ENCODE results near the gene CADPS. TPM values are rescaled to one million over a fixed set of nuclear protein-coding genes. Genes with fewer than 3 reads are reported as not detected.

Gene CADPS
- total and polyA plus RNA-seq, 9 of the 15 experiments (the other 6 are each of a cell fraction or from before 2014, with no cell fraction given) = not detected

DNA sequence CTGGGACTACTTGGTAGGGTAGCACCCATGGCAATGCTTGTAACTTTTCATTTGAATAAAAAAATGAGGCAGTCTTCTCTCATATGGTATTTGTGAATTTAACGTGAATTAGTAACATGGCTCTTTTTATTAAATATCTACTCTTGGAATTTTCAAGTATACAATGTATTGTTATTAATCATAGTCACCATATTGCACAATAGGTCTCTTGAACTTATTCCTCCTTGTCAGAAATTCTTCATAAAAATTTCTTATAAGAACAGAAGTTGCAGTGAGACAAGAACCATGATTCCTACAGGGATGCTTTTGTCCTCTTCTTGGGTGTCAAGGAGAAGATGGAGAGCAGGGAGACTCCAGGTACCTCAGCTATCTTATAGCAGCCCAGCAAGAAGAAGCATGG, 298.1 kb downstream of the CADPS start (continued):
- TF ChIP-seq, protein P1, sequence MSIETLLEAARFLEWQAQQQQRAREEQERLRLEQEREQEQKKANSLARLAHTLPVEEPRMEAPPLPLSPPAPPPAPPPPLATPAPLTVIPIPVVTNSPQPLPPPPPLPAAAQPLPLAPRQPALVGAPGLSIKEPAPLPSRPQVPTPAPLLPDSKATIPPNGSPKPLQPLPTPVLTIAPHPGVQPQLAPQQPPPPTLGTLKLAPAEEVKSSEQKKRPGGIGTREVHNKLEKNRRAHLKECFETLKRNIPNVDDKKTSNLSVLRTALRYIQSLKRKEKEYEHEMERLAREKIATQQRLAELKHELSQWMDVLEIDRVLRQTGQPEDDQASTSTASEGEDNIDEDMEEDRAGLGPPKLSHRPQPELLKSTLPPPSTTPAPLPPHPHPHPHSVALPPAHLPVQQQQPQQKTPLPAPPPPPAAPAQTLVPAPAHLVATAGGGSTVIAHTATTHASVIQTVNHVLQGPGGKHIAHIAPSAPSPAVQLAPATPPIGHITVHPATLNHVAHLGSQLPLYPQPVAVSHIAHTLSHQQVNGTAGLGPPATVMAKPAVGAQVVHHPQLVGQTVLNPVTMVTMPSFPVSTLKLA (conservative IDR thresholded peaks at IDR 0.05) = no peak
- TF ChIP-seq RBM39 (optimal IDR thresholded peaks at IDR 0.05; ENCODE audit: low read depth, low read length) = no peak
- TF ChIP-seq NR4A1 (CRISPR knock-in tag; IDR thresholded peaks at IDR 0.05) = no peak
- TF ChIP-seq NR4A1 (tag; IDR thresholded peaks at IDR 0.05) = no peak

DNA sequence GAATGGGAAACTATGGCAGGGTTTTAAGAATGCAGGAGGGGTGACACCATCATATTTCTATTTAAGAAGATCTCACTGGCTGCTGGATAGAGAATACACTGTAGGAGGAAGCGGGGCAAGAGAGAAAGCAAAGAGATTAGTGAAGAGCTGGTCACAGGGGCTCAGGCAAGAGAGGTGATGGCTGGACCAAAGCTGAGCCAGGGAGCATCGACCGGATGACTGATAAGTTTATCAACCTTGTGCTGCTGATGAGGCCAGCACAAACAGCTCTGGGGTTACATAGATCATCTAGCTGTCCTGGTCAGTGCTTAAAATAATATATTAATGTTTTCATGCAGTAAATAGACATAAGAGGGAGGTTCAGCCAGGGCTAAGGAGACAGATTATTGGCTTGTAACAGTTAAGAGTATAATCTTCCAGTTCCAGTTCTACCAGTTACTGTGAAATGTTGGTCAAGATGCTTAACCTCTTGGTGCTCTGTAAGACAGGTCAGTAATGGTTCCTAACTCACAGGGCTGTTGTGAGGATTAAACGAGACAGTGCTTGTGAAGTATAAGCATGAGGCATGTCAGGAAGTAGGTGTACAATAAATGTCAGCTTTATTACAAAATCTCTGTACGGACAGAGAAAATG, 300.8 kb downstream of the CADPS start:
- WGBS (ENCODE audit: insufficient coverage, low coverage, missing lambda C conversion rate) = 0% methylated on average over 5 of the region's 5 CpGs
- DNase-seq (ENCODE audit: extremely low read depth in 1 of 4, low spot score in 3 of 4) (no peak), FAIRE-seq (no peak), ATAC-seq (no peak)
- Histone ChIP-seq H2AFZ (ENCODE audit: low read depth, low read length) (no peak overlapping the region), H3K4me1 (replicated peaks in 1 of 2; ENCODE audit: control insufficient read depth in 2 of 2, insufficient read depth in 2 of 2, low read length in 2 of 2) (no peaks in the 10 kb centered on the region), H3K36me3 (ENCODE audit: control insufficient read depth, insufficient read depth, low read length) (no peaks in the 10 kb centered on the region), H3K4me2 (ENCODE audit: insufficient read depth, low read length) (no peak overlapping the region), H3K79me2 (ENCODE audit: control insufficient read depth, insufficient read depth, low read length) (no peaks in the 10 kb centered on the region), H4K20me1 (replicated peaks; ENCODE audit: control insufficient read depth, insufficient read depth, low read length) (no peaks in the 10 kb centered on the region), H3K9me3 (replicated peaks; ENCODE audit: control insufficient read depth, insufficient read depth, low read depth, low read length) (no peaks in the 10 kb centered on the region), H3K4me3 (no peak overlapping the region), H3K9ac (ENCODE audit: insufficient read depth in 1 of 2, low read depth in 2 of 2, low read length in 2 of 2) (no peak overlapping the region), H3K9me1 (ENCODE audit: control insufficient read depth, insufficient read depth, low read length) (no peaks in the 10 kb centered on the region), H3K27ac (ENCODE audit: extremely low read depth, low read depth, low read length) (no peak overlapping the region), H3K27me3 (ENCODE audit: control insufficient read depth in 2 of 2, insufficient read depth in 2 of 2, low read length in 2 of 2) (no peaks in the 10 kb centered on the region)
- in situ Hi-C loops (cut with MboI) (no loop called here), intact Hi-C loops (cut with micrococcal nuclease) (no loop called here)
- ChIA-PET POLR2A (no interaction called here), CTCF (ENCODE audit: low intra/inter-chr PET ratio) (no interaction called here)
- no TSS peak for BruUV-seq (replicated peaks)
- TF ChIP-seq, protein P2, sequence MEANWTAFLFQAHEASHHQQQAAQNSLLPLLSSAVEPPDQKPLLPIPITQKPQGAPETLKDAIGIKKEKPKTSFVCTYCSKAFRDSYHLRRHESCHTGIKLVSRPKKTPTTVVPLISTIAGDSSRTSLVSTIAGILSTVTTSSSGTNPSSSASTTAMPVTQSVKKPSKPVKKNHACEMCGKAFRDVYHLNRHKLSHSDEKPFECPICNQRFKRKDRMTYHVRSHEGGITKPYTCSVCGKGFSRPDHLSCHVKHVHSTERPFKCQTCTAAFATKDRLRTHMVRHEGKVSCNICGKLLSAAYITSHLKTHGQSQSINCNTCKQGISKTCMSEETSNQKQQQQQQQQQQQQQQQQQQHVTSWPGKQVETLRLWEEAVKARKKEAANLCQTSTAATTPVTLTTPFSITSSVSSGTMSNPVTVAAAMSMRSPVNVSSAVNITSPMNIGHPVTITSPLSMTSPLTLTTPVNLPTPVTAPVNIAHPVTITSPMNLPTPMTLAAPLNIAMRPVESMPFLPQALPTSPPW (CRISPR knock-in tag; IDR thresholded peaks at IDR 0.05) = no peak
- TF ChIP-seq PRMT5 (CRISPR knock-in tag; IDR thresholded peaks at IDR 0.05) = no peak
- no peak for TF ChIP-seq BRD9 (IDR thresholded peaks at IDR 0.05; ENCODE audit: low read depth, partially characterized antibody)

Data from K562 (cell line).